ENCODE measurements around the gene COL1A1.

The COL1A1 gene

DNA sequence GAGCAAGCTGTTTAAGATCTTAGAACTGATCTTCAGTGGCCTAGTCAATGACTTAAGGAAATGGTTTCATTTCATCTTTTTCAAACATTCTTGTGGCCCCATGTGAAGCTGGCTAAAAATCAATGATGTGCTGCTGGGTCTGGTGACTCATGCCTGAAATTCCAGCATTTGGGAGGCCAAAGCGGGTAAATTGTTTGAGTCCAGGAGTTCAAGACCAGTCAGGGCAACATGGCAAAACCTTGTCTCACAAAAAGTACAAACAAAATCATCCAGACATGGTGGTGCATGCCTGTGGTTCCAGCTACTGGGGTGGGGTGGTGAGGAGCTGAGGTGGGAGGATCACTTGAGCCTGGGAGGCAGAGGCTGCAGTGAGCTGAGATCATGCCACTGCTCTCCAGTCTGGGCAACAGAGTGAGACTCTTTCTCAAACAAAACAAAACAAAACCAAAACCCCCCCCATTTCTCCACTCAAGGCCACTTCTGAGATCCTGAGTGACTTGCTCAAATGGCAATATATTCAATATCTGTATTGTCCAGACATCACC is 17.4 kb upstream of the COL1A1 start:
- Histone ChIP-seq H3K18ac (ENCODE audit: low read length) (no peak overlapping the region), H3K56ac (ENCODE audit: low read length) (no peak overlapping the region), H3K4me3 (ENCODE audit: low read length) (no peak overlapping the region), H3K79me1 (ENCODE audit: low read length) (no peaks in the 10 kb centered on the region), H3K27me3 (ENCODE audit: insufficient read depth, low read length, poor library complexity) (no peaks in the 10 kb centered on the region), H3K4ac (ENCODE audit: low read depth, low read length) (no peak overlapping the region), H3K27ac (ENCODE audit: low read depth, low read length) (no peak overlapping the region), H2BK120ac (ENCODE audit: low read depth, low read length) (no peak overlapping the region), H2BK5ac (ENCODE audit: low read length) (no peak overlapping the region), H2BK15ac (replicated peaks; ENCODE audit: low read depth) (no peak overlapping the region), H3K4me1 (ENCODE audit: control insufficient read depth, low read depth, low read length) (no peaks in the 10 kb centered on the region), H3K23ac (ENCODE audit: low read length) (no peak overlapping the region), H3K9ac (ENCODE audit: low read length) (no peak overlapping the region), H4K8ac (ENCODE audit: low read depth, low read length) (no peak overlapping the region), H3K4me2 (ENCODE audit: low read length) (no peak overlapping the region), H4K5ac (ENCODE audit: low read length) (no peak overlapping the region), H2AK5ac (ENCODE audit: low read length) (no peak overlapping the region), H3K79me2 (ENCODE audit: control insufficient read depth, insufficient read depth, low read length) (no peaks in the 10 kb centered on the region), H3K36me3 (ENCODE audit: control insufficient read depth, insufficient read depth, low read length) (no peaks in the 10 kb centered on the region)
- DNase-seq = peak; percentile 26
- no CpG with 5 or more reads among the region's 1 CpG for WGBS (ENCODE audit: extremely low coverage, insufficient coverage, low lambda C conversion rate)

DNA sequence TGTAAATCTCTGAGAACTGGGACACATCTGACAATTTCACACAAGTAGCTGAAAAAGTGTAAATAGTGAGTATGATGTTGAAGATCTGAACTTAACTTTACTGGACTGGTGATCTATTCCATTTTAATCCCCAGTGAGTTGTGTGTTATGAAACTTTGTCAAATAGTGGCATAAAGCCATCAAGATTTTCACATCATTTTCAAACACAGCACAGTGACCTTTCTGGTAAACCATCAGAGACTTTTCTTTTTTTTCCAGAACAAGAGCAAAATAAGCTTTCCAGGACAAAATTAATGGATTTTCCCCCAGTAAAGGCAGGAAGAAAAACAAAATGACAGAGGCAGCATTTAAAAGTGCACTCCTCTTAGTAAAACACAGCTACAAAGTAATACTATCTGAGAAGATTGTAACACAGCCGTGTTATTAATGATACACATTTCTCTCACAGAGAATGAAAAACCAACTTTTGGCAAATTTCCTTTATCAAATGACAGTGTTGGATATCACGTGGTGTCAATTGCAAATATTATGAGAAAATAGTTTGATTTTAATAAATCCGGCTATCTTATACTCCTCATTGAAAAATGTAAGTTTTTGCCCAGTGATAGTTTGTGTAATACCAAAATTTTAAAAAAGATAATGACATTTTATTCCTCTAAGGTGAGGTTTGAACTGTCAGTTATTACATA is 16.8 kb upstream of the COL1A1 start:
- Histone ChIP-seq H3K4me3 (ENCODE audit: low read length) (no peak overlapping the region), H2BK120ac (ENCODE audit: low read depth, low read length) (no peak overlapping the region), H3K79me1 (ENCODE audit: low read length) (no peaks in the 10 kb centered on the region), H4K8ac (ENCODE audit: low read depth, low read length) (no peak overlapping the region), H2BK5ac (ENCODE audit: low read length) (no peak overlapping the region), H3K9ac (ENCODE audit: low read length) (no peak overlapping the region), H3K27me3 (ENCODE audit: insufficient read depth, low read length, poor library complexity) (no peaks in the 10 kb centered on the region), H3K36me3 (ENCODE audit: control insufficient read depth, insufficient read depth, low read length) (no peaks in the 10 kb centered on the region), H3K4me2 (ENCODE audit: low read length) (no peak overlapping the region), H3K4me1 (ENCODE audit: control insufficient read depth, low read depth, low read length) (no peaks in the 10 kb centered on the region), H3K56ac (ENCODE audit: low read length) (no peak overlapping the region), H3K79me2 (ENCODE audit: control insufficient read depth, insufficient read depth, low read length) (no peaks in the 10 kb centered on the region), H3K4ac (ENCODE audit: low read depth, low read length) (no peak overlapping the region), H2BK15ac (replicated peaks; ENCODE audit: low read depth) (no peak overlapping the region), H3K23ac (ENCODE audit: low read length) (no peak overlapping the region), H2AK5ac (ENCODE audit: low read length) (no peak overlapping the region), H4K5ac (ENCODE audit: low read length) (no peak overlapping the region), H3K18ac (ENCODE audit: low read length) (no peak overlapping the region), H3K27ac (ENCODE audit: low read depth, low read length) (no peak overlapping the region)
- DNase-seq = no peak
- no CpG with 5 or more reads among the region's 3 CpGs for WGBS (ENCODE audit: extremely low coverage, insufficient coverage, low lambda C conversion rate)

DNA sequence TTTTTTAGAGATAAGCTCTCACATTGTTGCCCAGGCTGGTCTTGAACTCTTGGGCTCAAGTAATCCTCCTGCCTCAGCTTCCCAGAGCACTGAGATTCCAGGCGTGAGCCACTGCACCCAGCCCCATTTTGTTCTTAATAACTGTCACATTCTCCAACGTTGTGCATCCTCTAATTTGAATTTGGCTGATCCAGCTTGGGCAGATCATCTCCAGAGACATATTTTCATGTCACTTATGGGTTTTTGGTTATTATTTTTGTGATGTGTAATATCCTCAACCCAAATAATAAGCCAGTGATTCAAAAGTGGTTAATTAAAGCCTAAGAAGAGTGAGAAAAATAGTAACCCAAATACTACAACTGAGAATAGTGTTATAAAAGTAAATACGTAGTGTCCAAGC is 16.2 kb upstream of the COL1A1 start:
- no peaks in the 10 kb centered on the region for H3K4me1 ChIP-seq (ENCODE audit: control insufficient read depth, low read depth, low read length)
- H3K79me1 ChIP-seq (ENCODE audit: low read length) = no peaks in the 10 kb centered on the region
- H3K4me3 ChIP-seq (ENCODE audit: low read length) = no peak overlapping the region
- H3K56ac ChIP-seq (ENCODE audit: low read length) = no peak overlapping the region
- H3K4ac ChIP-seq (ENCODE audit: low read depth, low read length) = no peak overlapping the region
- H3K18ac ChIP-seq (ENCODE audit: low read length) = no peak overlapping the region
- DNase-seq = no peak
- H3K27ac ChIP-seq (ENCODE audit: low read depth, low read length) = no peak overlapping the region
- no peak overlapping the region for H2BK15ac ChIP-seq (replicated peaks; ENCODE audit: low read depth)
- H2AK5ac ChIP-seq (ENCODE audit: low read length) = no peak overlapping the region
- H3K23ac ChIP-seq (ENCODE audit: low read length) = no peak overlapping the region
- H3K9ac ChIP-seq (ENCODE audit: low read length) = no peak overlapping the region
- no peak overlapping the region for H4K8ac ChIP-seq (ENCODE audit: low read depth, low read length)
- H3K79me2 ChIP-seq (ENCODE audit: control insufficient read depth, insufficient read depth, low read length) = no peaks in the 10 kb centered on the region
- H4K5ac ChIP-seq (ENCODE audit: low read length) = no peak overlapping the region
- no peak overlapping the region for H3K4me2 ChIP-seq (ENCODE audit: low read length)
- H3K36me3 ChIP-seq (ENCODE audit: control insufficient read depth, insufficient read depth, low read length) = no peaks in the 10 kb centered on the region
- H3K27me3 ChIP-seq (ENCODE audit: insufficient read depth, low read length, poor library complexity) = no peaks in the 10 kb centered on the region
- WGBS (ENCODE audit: extremely low coverage, insufficient coverage, low lambda C conversion rate) = no CpG with 5 or more reads among the region's 3 CpGs
- no peak overlapping the region for H2BK5ac ChIP-seq (ENCODE audit: low read length)
- H2BK120ac ChIP-seq (ENCODE audit: low read depth, low read length) = no peak overlapping the region

DNA sequence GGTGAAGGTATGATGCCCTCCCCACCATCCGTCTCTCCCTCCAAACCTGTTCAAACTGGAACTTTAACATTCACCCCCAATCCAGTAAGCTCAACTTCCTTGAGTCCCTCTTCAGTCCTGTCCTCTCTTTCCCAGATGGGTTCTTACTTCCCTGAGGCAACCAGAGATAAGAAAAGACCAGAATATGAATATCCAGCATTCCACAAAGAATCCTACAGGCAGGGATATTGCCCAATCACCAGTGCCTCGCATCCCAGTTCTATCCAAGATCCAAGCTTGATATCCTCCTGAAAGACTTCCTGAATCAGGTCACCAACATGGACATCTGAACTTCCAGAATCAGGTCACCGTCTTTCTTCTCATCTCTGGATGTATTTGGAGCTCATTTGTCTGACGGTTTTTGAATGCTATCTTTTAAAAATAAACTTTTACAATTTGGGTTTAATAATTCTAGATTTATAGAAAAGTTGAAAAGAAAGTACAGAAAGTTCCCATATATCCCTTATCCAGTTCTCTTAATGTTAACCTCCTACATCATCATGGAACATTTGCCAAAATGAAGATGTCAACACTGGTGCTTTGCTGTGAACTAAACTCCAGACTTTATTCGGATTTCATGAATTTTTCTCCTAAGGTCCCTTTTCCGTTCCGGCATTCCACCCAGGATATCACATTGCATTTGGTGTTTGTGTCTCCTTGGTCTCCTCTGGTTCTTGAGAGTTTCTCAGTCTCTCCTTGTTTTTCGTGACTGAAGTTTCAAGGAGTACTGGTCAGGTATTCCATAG is 13.7 kb upstream of the COL1A1 start:
- peaks cover 6% of the 10 kb centered on the region for H3K4me1 ChIP-seq (ENCODE audit: control insufficient read depth, low read depth, low read length)
- H3K4me3 ChIP-seq (ENCODE audit: low read length) = no peak overlapping the region
- H2AK5ac ChIP-seq (ENCODE audit: low read length) = no peak overlapping the region
- no CpG with 5 or more reads among the region's 8 CpGs for WGBS (ENCODE audit: extremely low coverage, insufficient coverage, low lambda C conversion rate)
- no peaks in the 10 kb centered on the region for H3K79me1 ChIP-seq (ENCODE audit: low read length)
- H3K27ac ChIP-seq (ENCODE audit: low read depth, low read length) = no peak overlapping the region
- H3K4me2 ChIP-seq (ENCODE audit: low read length) = no peak overlapping the region
- H3K56ac ChIP-seq (ENCODE audit: low read length) = no peak overlapping the region
- no peak overlapping the region for H4K5ac ChIP-seq (ENCODE audit: low read length)
- H3K18ac ChIP-seq (ENCODE audit: low read length) = no peak overlapping the region
- H3K79me2 ChIP-seq (ENCODE audit: control insufficient read depth, insufficient read depth, low read length) = no peaks in the 10 kb centered on the region
- H3K27me3 ChIP-seq (ENCODE audit: insufficient read depth, low read length, poor library complexity) = no peaks in the 10 kb centered on the region
- no peak for DNase-seq
- H3K23ac ChIP-seq (ENCODE audit: low read length) = no peak overlapping the region
- no peak overlapping the region for H2BK120ac ChIP-seq (ENCODE audit: low read depth, low read length)
- no peak overlapping the region for H3K4ac ChIP-seq (ENCODE audit: low read depth, low read length)
- H3K9ac ChIP-seq (ENCODE audit: low read length) = no peak overlapping the region
- no peak overlapping the region for H2BK15ac ChIP-seq (replicated peaks; ENCODE audit: low read depth)
- H4K8ac ChIP-seq (ENCODE audit: low read depth, low read length) = no peak overlapping the region
- H2BK5ac ChIP-seq (ENCODE audit: low read length) = no peak overlapping the region
- no peaks in the 10 kb centered on the region for H3K36me3 ChIP-seq (ENCODE audit: control insufficient read depth, insufficient read depth, low read length)

DNA sequence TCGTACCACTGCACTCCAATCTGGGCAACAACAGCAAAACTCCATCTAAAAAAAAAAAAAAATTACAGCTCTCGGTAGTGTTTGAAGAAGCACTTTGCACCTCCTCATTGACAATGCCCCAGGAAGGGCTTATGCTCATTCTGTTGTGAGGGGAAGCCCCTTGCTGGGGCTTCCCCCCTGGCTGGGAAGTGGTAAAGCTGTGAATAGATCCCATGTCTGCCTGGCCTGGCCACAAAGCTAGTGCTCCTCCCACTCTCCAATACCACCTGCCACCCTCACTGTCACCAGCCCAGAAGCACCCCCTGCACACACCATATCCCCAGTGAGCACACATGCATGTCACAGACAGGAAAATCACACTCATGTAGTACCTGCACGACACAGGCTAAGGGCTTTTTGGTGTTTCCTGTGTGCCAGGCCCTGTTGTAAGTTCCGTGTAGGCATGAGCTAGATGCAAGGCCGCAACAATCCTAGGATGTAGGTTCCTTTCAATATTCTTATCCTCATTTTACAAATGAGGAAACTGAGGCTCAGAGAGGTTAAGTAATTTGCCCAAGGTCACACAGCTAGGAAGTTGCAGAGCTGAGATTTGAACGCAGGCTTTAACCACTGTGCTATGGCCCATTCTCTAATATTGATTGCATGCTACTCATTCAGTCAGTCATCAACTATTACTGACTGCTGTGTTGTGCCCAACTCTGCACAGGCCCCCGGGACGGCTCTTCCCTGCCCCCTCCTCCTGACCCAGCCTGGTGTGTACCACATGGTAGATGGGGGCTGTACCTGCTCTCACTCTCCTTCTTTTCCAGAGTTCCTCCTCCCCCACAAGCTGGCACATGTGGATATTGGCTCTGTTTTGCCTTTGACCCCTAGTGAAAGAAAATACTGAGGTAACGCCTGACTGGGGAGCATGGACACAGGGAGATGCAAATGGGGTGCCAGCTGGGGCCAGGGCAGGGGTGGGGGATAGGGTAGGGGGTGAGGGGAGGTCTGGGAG is 11.9 kb upstream of the COL1A1 start:
- no peak overlapping the region for H3K4ac ChIP-seq (ENCODE audit: low read depth, low read length)
- H3K4me1 ChIP-seq (ENCODE audit: control insufficient read depth, low read depth, low read length) = peaks cover 23% of the 10 kb centered on the region
- H4K5ac ChIP-seq (ENCODE audit: low read length) = no peak overlapping the region
- no peak overlapping the region for H2AK5ac ChIP-seq (ENCODE audit: low read length)
- H3K27ac ChIP-seq (ENCODE audit: low read depth, low read length) = no peak overlapping the region
- H2BK120ac ChIP-seq (ENCODE audit: low read depth, low read length) = no peak overlapping the region
- no peak overlapping the region for H3K9ac ChIP-seq (ENCODE audit: low read length)
- H2BK15ac ChIP-seq (replicated peaks; ENCODE audit: low read depth) = no peak overlapping the region
- H3K23ac ChIP-seq (ENCODE audit: low read length) = no peak overlapping the region
- no peaks in the 10 kb centered on the region for H3K79me2 ChIP-seq (ENCODE audit: control insufficient read depth, insufficient read depth, low read length)
- no CpG with 5 or more reads among the region's 9 CpGs for WGBS (ENCODE audit: extremely low coverage, insufficient coverage, low lambda C conversion rate)
- H3K36me3 ChIP-seq (ENCODE audit: control insufficient read depth, insufficient read depth, low read length) = no peaks in the 10 kb centered on the region
- no peak overlapping the region for H2BK5ac ChIP-seq (ENCODE audit: low read length)
- no peak overlapping the region for H3K18ac ChIP-seq (ENCODE audit: low read length)
- H3K79me1 ChIP-seq (ENCODE audit: low read length) = no peaks in the 10 kb centered on the region
- peak; percentile 86 for DNase-seq
- H3K27me3 ChIP-seq (ENCODE audit: insufficient read depth, low read length, poor library complexity) = no peaks in the 10 kb centered on the region
- no peak overlapping the region for H3K4me3 ChIP-seq (ENCODE audit: low read length)
- no peak overlapping the region for H3K56ac ChIP-seq (ENCODE audit: low read length)
- no peak overlapping the region for H3K4me2 ChIP-seq (ENCODE audit: low read length)
- H4K8ac ChIP-seq (ENCODE audit: low read depth, low read length) = no peak overlapping the region
